H1 (cell line): ENCODE measurements around the gene CTNS. TPM values are rescaled to one million over a fixed set of nuclear protein-coding genes. Genes with fewer than 3 reads are reported as not detected.

ENCODE experiments used
- CTCF ChIA-PET: fragments of 300-600 bp; sonication (Branson Sonifier 250); formaldehyde crosslinking; loops from one replicate; lab custom pipeline; 2021; ENCODE audit not compliant: partially characterized antibody; lab: Charles Lee
- POLR2A ChIA-PET: fragments of 300-600 bp; sonication (Branson Sonifier 250); formaldehyde crosslinking; loops from one replicate; lab custom pipeline; 2021; ENCODE audit warnings: inconsistent platforms; ENCODE audit not compliant: partially characterized antibody; lab: Charles Lee
- DNase-seq, 2 experiments: peaks; one replicate each; pipeline versions ENCODE4 v3.0.0 to v3.0.0-alpha.2; 2010 to 2022; ENCODE audit warnings: low spot score in 2 of 2, low read depth in 1 of 2, mixed read lengths in 1 of 2
- FAIRE-seq: peaks from 2 replicates; lab custom pipeline; 2011; peaks lifted over from hg19 to GRCh38; lab: Jason Lieb, UNC
- H2AFZ ChIP-seq: 2 replicates; pipeline ENCODE4 v1.8.1; 2012; ENCODE audit warnings: low read length, inconsistent platforms
- H2AK5ac ChIP-seq: 2 replicates; pipeline ENCODE4 v1.6.1; 2013; ENCODE audit warnings: low read depth, low read length
- H2BK120ac ChIP-seq: replicated peaks from 2 replicates; pipeline ENCODE3; 2013; ENCODE audit warnings: low read depth, low read length, inconsistent platforms
- H2BK12ac ChIP-seq: 2 replicates; pipeline ENCODE4 v1.6.1; 2013; ENCODE audit warnings: low read depth, low read length
- H2BK15ac ChIP-seq: 2 replicates; pipeline ENCODE4 v1.6.1; 2013; ENCODE audit warnings: low read length
- H2BK20ac ChIP-seq: 2 replicates; pipeline ENCODE4 v1.6.1; 2013; ENCODE audit warnings: low read length
- H2BK5ac ChIP-seq: 2 replicates; pipeline ENCODE4 v1.6.1; 2013; ENCODE audit warnings: low read depth, low read length
- H3K14ac ChIP-seq: 2 replicates; pipeline ENCODE4 v1.6.1; 2013; ENCODE audit warnings: inconsistent platforms; ENCODE audit not compliant: insufficient read length
- H3K18ac ChIP-seq: 2 replicates; pipeline ENCODE4 v1.6.1; 2013; ENCODE audit warnings: low read length; ENCODE audit errors: extremely low read depth
- H3K23ac ChIP-seq: 2 replicates; pipeline ENCODE4 v1.6.1; 2013; ENCODE audit warnings: inconsistent platforms; ENCODE audit not compliant: insufficient read length
- H3K23me2 ChIP-seq: 2 replicates; pipeline ENCODE4 v1.6.1; 2013; ENCODE audit warnings: low read depth, low read length
- H3K27ac ChIP-seq: 2 replicates; pipeline ENCODE4 v1.6.1; 2011; ENCODE audit warnings: low read depth, low read length, inconsistent platforms
- H3K27me3 ChIP-seq, 4 experiments: replicated peaks in 1 of 4; 1 replicate in 1 of 4; 2 replicates in 3 of 4; pipeline versions ENCODE4 v1.6.1 to v1.8.1; 2011 to 2013; ENCODE audit warnings: low read length in 3 of 4, mild to moderate bottlenecking in 3 of 4, inconsistent platforms in 2 of 4, mixed read lengths in 2 of 4, moderate library complexity in 1 of 4; ENCODE audit not compliant: control insufficient read depth in 3 of 4, insufficient read depth in 3 of 4; ENCODE audit errors: extremely low read depth in 1 of 4
- H3K36me3 ChIP-seq, 4 experiments: 2 replicates each; pipeline versions ENCODE4 v1.6.1 to v1.8.1; 2011 to 2013; ENCODE audit warnings: mild to moderate bottlenecking in 4 of 4, low read length in 3 of 4, moderate library complexity in 2 of 4, control low read depth in 1 of 4, inconsistent platforms in 1 of 4; ENCODE audit not compliant: insufficient read depth in 4 of 4, control insufficient read depth in 2 of 4
- H3K4ac ChIP-seq: replicated peaks from 2 replicates; pipeline ENCODE3; 2013; ENCODE audit warnings: low read length, low read depth, mixed read lengths, inconsistent platforms; ENCODE audit not compliant: insufficient read length
- H3K4me1 ChIP-seq, 4 experiments: replicated peaks in 1 of 4; 1 replicate in 1 of 4; 2 replicates in 3 of 4; pipeline versions ENCODE4 v1.6.1 to v1.8.1; 2011 to 2013; ENCODE audit warnings: low read length in 3 of 4, inconsistent platforms in 2 of 4, mixed read lengths in 1 of 4; ENCODE audit not compliant: insufficient read depth in 4 of 4, control insufficient read depth in 3 of 4
- H3K4me2 ChIP-seq, 2 experiments: 2 replicates each; pipeline versions ENCODE4 v1.6.1 to v1.8.1; 2011 to 2013; ENCODE audit warnings: low read depth in 2 of 2, low read length in 2 of 2, control low read depth in 1 of 2, inconsistent platforms in 1 of 2, mild to moderate bottlenecking in 1 of 2; ENCODE audit not compliant: insufficient read depth in 1 of 2
- H3K4me3 ChIP-seq, 4 experiments: fragments of 200-600, 300-600 bp in 1 of 4; sonication (generic), shearing (Covaris generic), sonication (Bioruptor Twin) in 1 of 4; 2 replicates each; pipeline versions ENCODE4 v1.5.1 to v1.8.1; 2011 to 2016; ENCODE audit warnings: low read length in 4 of 4, low read depth in 3 of 4, control low read depth in 2 of 4, inconsistent platforms in 2 of 4, mild to moderate bottlenecking in 2 of 4, mixed read lengths in 1 of 4, moderate library complexity in 1 of 4; ENCODE audit not compliant: insufficient read depth in 2 of 4; ENCODE audit errors: extremely low read depth in 1 of 4
- H3K56ac ChIP-seq: replicated peaks from 2 replicates; pipeline ENCODE3; 2013; ENCODE audit warnings: low read depth, mild to moderate bottlenecking, mixed read lengths, low read length, inconsistent platforms; ENCODE audit not compliant: insufficient read length
- H3K79me1 ChIP-seq: 2 replicates; pipeline ENCODE4 v1.6.1; 2013; ENCODE audit warnings: low read depth, low read length, control low read depth
- H3K79me2 ChIP-seq, 2 experiments: 2 replicates each; pipeline versions ENCODE4 v1.6.1 to v1.8.1; 2012 to 2013; ENCODE audit warnings: low read length in 2 of 2, mild to moderate bottlenecking in 2 of 2, inconsistent platforms in 1 of 2; ENCODE audit not compliant: insufficient read depth in 2 of 2, control insufficient read depth in 1 of 2
- H3K9ac ChIP-seq, 4 experiments: replicated peaks in 1 of 4; 1 replicate in 1 of 4; 2 replicates in 3 of 4; pipeline versions ENCODE4 v1.6.1 to v1.8.1; 2011 to 2013; ENCODE audit warnings: low read depth in 3 of 4, low read length in 3 of 4, control low read depth in 2 of 4, mild to moderate bottlenecking in 2 of 4, moderate library complexity in 2 of 4, inconsistent platforms in 1 of 4; ENCODE audit errors: extremely low read depth in 1 of 4
- H3K9me3 ChIP-seq, 2 experiments: 2 replicates each; pipeline versions ENCODE4 v1.6.1 to v1.8.1; 2012 to 2013; ENCODE audit warnings: mild to moderate bottlenecking in 2 of 2, moderate library complexity in 2 of 2, control low read depth in 1 of 2, inconsistent platforms in 1 of 2, low read depth in 1 of 2, low read length in 1 of 2, mixed read lengths in 1 of 2; ENCODE audit not compliant: insufficient read depth in 2 of 2
- H4K20me1 ChIP-seq, 2 experiments: replicated peaks in 1 of 2; 2 replicates each; pipeline versions ENCODE3 to v1.8.1; 2011 to 2013; ENCODE audit warnings: inconsistent platforms in 2 of 2, low read length in 2 of 2, mild to moderate bottlenecking in 1 of 2; ENCODE audit not compliant: insufficient read depth in 2 of 2, control insufficient read depth in 1 of 2
- H4K5ac ChIP-seq: 2 replicates; pipeline ENCODE4 v1.6.1; 2013; ENCODE audit warnings: low read length, low read depth, mixed read lengths, inconsistent platforms; ENCODE audit not compliant: insufficient read length
- H4K8ac ChIP-seq: 2 replicates; pipeline ENCODE4 v1.8.0; 2013; ENCODE audit warnings: mild to moderate bottlenecking, moderate library complexity, low read length, inconsistent platforms; ENCODE audit not compliant: insufficient read depth; ENCODE audit errors: extremely low read depth
- H4K91ac ChIP-seq: replicated peaks from 2 replicates; pipeline ENCODE3; 2013; ENCODE audit warnings: low read length, mixed read lengths, inconsistent platforms; ENCODE audit not compliant: insufficient read length
- E2F6 ChIP-seq: IDR thresholded peaks from 2 replicates; pipeline ENCODE4 v1.6.1; 2012; ENCODE audit warnings: inconsistent platforms
- POLR2A ChIP-seq, 2 experiments: IDR thresholded peaks; 1 replicate in 1 of 2; 2 replicates in 1 of 2; pipeline ENCODE4 v1.6.1; 2011; ENCODE audit warnings: low read depth in 2 of 2, low read length in 2 of 2, mild to moderate bottlenecking in 2 of 2; ENCODE audit errors: control extremely low read depth in 1 of 2
- POU5F1 ChIP-seq: IDR thresholded peaks from 2 replicates; pipeline ENCODE4 v1.6.1; 2011; ENCODE audit warnings: low read depth, mild to moderate bottlenecking, low read length, moderate library complexity
- whole genome bisulfite sequencing, 2 experiments: shearing (Covaris generic) in 1 of 2; methylation state at CpG; one replicate each; pipeline versions ENCODE4 v1.1.6 to v1.1.7; 2013 to 2015; ENCODE audit warnings: low lambda C conversion rate in 2 of 2, mixed read lengths in 2 of 2, inconsistent platforms in 1 of 2, low coverage in 1 of 2, missing lambda C conversion rate in 1 of 2; ENCODE audit not compliant: insufficient replicate concordance in 2 of 2, insufficient coverage in 1 of 2, insufficient read length in 1 of 2; ENCODE audit errors: extremely low coverage in 1 of 2, missing lambda C conversion rate in 1 of 2; 5-methylcytosine and 5-hydroxymethylcytosine counted together
- polyA plus RNA-seq, 7 experiments: library from polyadenylated mRNA; depleted of rRNA in 3 of 7; stranded (reverse) in 5 of 7; unstranded in 2 of 7; fragments of >200 nt in 5 of 7; fragments of 200-250 nt in 2 of 7; gene quantifications; 1 replicate in 5 of 7; 2 replicates in 1 of 7; 4 replicates in 1 of 7; pipeline versions ENCODE4 v1.2.1 to v1.2.3, GENCODE V29; 2011 to 2013; ENCODE audit warnings: missing spikeins in 2 of 7, mixed read lengths in 2 of 7
- total RNA-seq: library from RNA; stranded (reverse); fragmentation: NEBNext Ultra II Directional; extraction: Animal tissue kit (Norgen Biotek cat#: 25700); gene quantifications from 2 replicates; pipeline ENCODE4 v1.2.1, GENCODE V29; 2021

Gene CTNS
- total and polyA plus RNA-seq, 2 of the 8 experiments (the other 6 are each of a cell fraction or from before 2014, with no cell fraction given) = 11.6 to 12.9 TPM

GRCh38 chr17:3665834-3666233 lies 29.3 kb downstream of the CTNS start:
- Histone ChIP-seq H4K8ac (no peak overlapping the region), H3K9ac (no peak overlapping the region), H3K4me1 (peaks cover 3 to 7% (median 5%) of the 10 kb centered on the region in 4 experiments), H3K4ac (no peak overlapping the region), H3K4me3 (no peak overlapping the region), H3K27me3 (no peaks in the 10 kb centered on the region), H2BK120ac (no peak overlapping the region), H2BK20ac (no peak overlapping the region), H3K9me3 (no peaks in the 10 kb centered on the region), H3K14ac (no peak overlapping the region), H2BK12ac (no peak overlapping the region)
- WGBS, 2 experiments = 86% methylated on average over 5 of the region's 5 CpGs; no CpG with 5 or more reads in 1 of the 2 experiments
- DNase-seq = no peak
- CTCF ChIA-PET = interaction anchor here (2.0 kb wide), 1 partner anchor 17 kb away, joined by 7 read pairs; no protein-coding TSS in a partner anchor
- TF ChIP-seq POLR2A (IDR thresholded peaks at IDR 0.05; ENCODE audit: control extremely low read depth in 1 of 2, low read depth in 2 of 2, low read length in 2 of 2) (peak in 1 of 2 experiments; percentile 5; a peak in 1 of 3 replicates), E2F6 (no peak), POU5F1 (no peak)
- TF ChIP-seq, all 59 proteins: peak for 1
- Histone ChIP-seq H4K20me1 (peaks cover 0 to 10% of the 10 kb centered on the region in 2 experiments), H3K79me2 (peaks cover 3 to 28% of the 10 kb centered on the region in 2 experiments; a peak in 3 of 4 replicates), H2BK15ac (no peak overlapping the region), H3K27ac (no peak overlapping the region), H2AK5ac (no peak overlapping the region), H3K23ac (no peak overlapping the region), H3K56ac (no peak overlapping the region), H2AFZ (no peak overlapping the region), H4K5ac (no peak overlapping the region), H3K79me1 (peaks cover 12% of the 10 kb centered on the region), H2BK5ac (0 out of 2 replicates have a peak overlapping the region, but pooled peaks have one; percentile 49), H3K18ac (no peak overlapping the region), H3K4me2 (no peak overlapping the region), H3K23me2 (peaks cover 12% of the 10 kb centered on the region; the same call in 1 of the 2 replicates), H3K36me3 (no peaks in the 10 kb centered on the region; a peak in 1 of 8 replicates), H4K91ac (no peak overlapping the region)
- FAIRE-seq = no peak
- POLR2A ChIA-PET = interaction anchor here (1.7 to 12.7 kb wide), 2 partner anchors 10 to 14 kb away, joined by 4 to 194 read pairs; no protein-coding TSS in a partner anchor
